HepG2 (cell line): ENCODE data around the gene THAP10. TPM values are rescaled to one million over a fixed set of nuclear protein-coding genes. Genes with fewer than 3 reads are reported as not detected.

Experiments
- BCL6 ChIP-seq: IDR thresholded peaks from 2 replicates; pipeline ENCODE4 v1.6.1; 2016; ENCODE audit warnings: missing genetic modification reagents, missing compliant biosample characterization
- BORCS8-MEF2B ChIP-seq: sonication (generic); formaldehyde crosslinking; IDR thresholded peaks from 2 replicates; pipeline ENCODE4 v1.8.0; 2022; ENCODE audit warnings: mild to moderate bottlenecking, missing genetic modification reagents
- GABPB1 ChIP-seq: IDR thresholded peaks from 2 replicates; pipeline ENCODE4 v1.6.1; 2016; ENCODE audit warnings: mild to moderate bottlenecking, missing genetic modification reagents, moderate library complexity, missing compliant biosample characterization
- HNF4A ChIP-seq: sonication (generic); formaldehyde crosslinking; IDR thresholded peaks from 2 replicates; pipeline ENCODE4 v1.4.0; 2020; ENCODE audit warnings: missing genetic modification reagents
- KLF16 ChIP-seq, 2 experiments: sonication (generic) in 1 of 2; formaldehyde crosslinking in 1 of 2; IDR thresholded peaks; 2 replicates each; pipeline versions ENCODE4 v1.6.1 to v1.8.0; 2016 to 2023; ENCODE audit warnings: missing genetic modification reagents in 2 of 2, missing compliant biosample characterization in 1 of 2
- MED1 ChIP-seq: sonication (generic); formaldehyde crosslinking; IDR thresholded peaks from 2 replicates; pipeline ENCODE4 v1.4.0; 2020; ENCODE audit warnings: missing genetic modification reagents
- SMARCC2 ChIP-seq: fragments of 450-650 bp; IDR thresholded peaks from 2 replicates; pipeline ENCODE4 v1.6.1; 2017; ENCODE audit warnings: antibody characterized with exemption, mild to moderate bottlenecking
- ZFX ChIP-seq: sonication (generic); formaldehyde crosslinking; IDR thresholded peaks from 2 replicates; pipeline ENCODE4 v1.4.0; 2020; ENCODE audit warnings: mild to moderate bottlenecking, low read depth, missing genetic modification reagents, moderate library complexity
- ZNF496 ChIP-seq: sonication (generic); formaldehyde crosslinking; IDR thresholded peaks from 2 replicates; pipeline ENCODE4 v1.8.1; 2023; ENCODE audit warnings: mild to moderate bottlenecking, moderate library complexity, missing genetic modification reagents; ENCODE audit not compliant: insufficient replicate concordance
- ZNF614 ChIP-seq: IDR thresholded peaks from 2 replicates; pipeline ENCODE4 v1.6.1; 2018; ENCODE audit warnings: missing biosample characterization, missing genetic modification reagents, inconsistent platforms, borderline replicate concordance
- polyA plus RNA-seq, 8 experiments: library from polyadenylated mRNA; depleted of rRNA in 3 of 8; stranded (reverse) in 7 of 8; unstranded in 1 of 8; fragments of >200 nt; fragmentation: Illumina TruSeq in 4 of 8; extraction: Trizol in 4 of 8; gene quantifications; 2 replicates each; pipeline versions ENCODE4 v1.2.1 to v1.2.3, GENCODE V29; 2011 to 2016; ENCODE audit warnings: low read depth in 4 of 8, missing spikeins in 1 of 8, mixed read lengths in 1 of 8; ENCODE audit not compliant: insufficient read depth in 1 of 8
- total RNA-seq, 5 experiments: library from RNA; depleted of rRNA; stranded (reverse); fragments of >200 nt; fragmentation: Illumina TruSeq; extraction: Trizol; gene quantifications; 2 replicates each; pipeline ENCODE4 v1.2.3, GENCODE V29; 2016; ENCODE audit warnings: low read depth in 1 of 5
- TF ChIP-seq, protein P1 (sequence below): IDR thresholded peaks from 2 replicates; pipeline ENCODE4 v1.4.0; 2020; ENCODE audit warnings: mild to moderate bottlenecking, missing genetic modification reagents
- TF ChIP-seq, protein P2 (sequence below): IDR thresholded peaks from 2 replicates; pipeline ENCODE4 v1.6.1; 2016; ENCODE audit warnings: missing compliant biosample characterization, missing genetic modification reagents, borderline replicate concordance
- TF ChIP-seq, protein P3 (sequence below): sonication (generic); formaldehyde crosslinking; IDR thresholded peaks from 2 replicates; pipeline ENCODE4 v1.4.0; 2020; ENCODE audit warnings: mild to moderate bottlenecking, missing genetic modification reagents
- TF ChIP-seq, protein P4 (sequence below): sonication (generic); formaldehyde crosslinking; conservative IDR thresholded peaks from 2 replicates; pipeline ENCODE4 v1.8.0; 2022; ENCODE audit warnings: mild to moderate bottlenecking, moderate library complexity, missing genetic modification reagents
- TF ChIP-seq, protein P5 (sequence below): sonication (generic); formaldehyde crosslinking; IDR thresholded peaks from 2 replicates; pipeline ENCODE4 v1.4.0; 2020; ENCODE audit warnings: missing genetic modification reagents
- TF ChIP-seq, protein P6 (sequence below): sonication (generic); formaldehyde crosslinking; IDR thresholded peaks from 2 replicates; pipeline ENCODE4 v1.4.0; 2020; ENCODE audit warnings: missing genetic modification reagents

The THAP10 gene
- total and polyA plus RNA-seq, 2 of the 13 experiments (the other 11 are each of a cell fraction or from before 2014, with no cell fraction given): 0.64 to 0.69 TPM

DNA sequence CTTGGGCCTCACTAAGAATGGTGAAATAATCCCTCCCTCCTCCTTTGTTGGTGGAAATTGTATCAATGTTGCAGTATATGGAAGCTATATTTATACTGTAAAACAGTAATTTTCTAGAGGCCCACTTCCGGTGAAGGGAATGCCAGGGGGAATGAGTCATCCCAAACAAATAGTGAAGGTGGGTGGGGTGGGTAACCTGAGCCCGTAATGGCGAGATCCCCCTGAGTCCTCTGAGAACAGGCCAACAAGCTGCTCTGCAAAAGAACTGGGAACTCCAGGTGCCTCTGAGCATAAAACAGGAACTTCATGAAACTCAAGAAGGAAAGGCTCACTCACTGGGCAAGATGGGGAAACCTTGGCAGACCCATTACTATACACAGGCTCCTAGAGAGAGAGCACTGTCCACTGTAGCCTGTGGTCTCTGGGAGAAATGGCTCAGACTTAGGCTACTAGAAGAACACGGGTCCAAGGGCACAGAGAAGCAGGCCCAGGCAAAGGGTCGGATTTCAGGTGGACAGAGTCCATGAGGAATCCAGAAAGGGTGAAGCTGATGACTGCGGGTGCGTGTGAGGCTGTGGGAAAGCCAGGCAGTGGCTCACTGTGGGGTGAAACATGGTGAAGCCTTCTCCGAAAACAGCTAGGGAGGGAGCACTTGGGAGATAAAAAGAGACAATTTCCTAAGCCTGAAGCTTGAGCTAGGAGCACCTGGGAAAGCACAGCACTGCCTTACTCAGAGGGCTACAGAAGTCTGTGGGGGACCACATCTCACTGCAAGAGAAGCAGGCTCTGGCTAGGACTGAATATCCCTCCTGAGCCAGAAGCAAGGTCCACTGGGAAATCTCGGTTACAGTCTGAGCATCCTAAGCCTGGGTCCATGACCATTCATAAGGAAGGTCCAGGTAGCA, 58.1 kb downstream of the THAP10 start (continued):
- TF ChIP-seq, protein P1, sequence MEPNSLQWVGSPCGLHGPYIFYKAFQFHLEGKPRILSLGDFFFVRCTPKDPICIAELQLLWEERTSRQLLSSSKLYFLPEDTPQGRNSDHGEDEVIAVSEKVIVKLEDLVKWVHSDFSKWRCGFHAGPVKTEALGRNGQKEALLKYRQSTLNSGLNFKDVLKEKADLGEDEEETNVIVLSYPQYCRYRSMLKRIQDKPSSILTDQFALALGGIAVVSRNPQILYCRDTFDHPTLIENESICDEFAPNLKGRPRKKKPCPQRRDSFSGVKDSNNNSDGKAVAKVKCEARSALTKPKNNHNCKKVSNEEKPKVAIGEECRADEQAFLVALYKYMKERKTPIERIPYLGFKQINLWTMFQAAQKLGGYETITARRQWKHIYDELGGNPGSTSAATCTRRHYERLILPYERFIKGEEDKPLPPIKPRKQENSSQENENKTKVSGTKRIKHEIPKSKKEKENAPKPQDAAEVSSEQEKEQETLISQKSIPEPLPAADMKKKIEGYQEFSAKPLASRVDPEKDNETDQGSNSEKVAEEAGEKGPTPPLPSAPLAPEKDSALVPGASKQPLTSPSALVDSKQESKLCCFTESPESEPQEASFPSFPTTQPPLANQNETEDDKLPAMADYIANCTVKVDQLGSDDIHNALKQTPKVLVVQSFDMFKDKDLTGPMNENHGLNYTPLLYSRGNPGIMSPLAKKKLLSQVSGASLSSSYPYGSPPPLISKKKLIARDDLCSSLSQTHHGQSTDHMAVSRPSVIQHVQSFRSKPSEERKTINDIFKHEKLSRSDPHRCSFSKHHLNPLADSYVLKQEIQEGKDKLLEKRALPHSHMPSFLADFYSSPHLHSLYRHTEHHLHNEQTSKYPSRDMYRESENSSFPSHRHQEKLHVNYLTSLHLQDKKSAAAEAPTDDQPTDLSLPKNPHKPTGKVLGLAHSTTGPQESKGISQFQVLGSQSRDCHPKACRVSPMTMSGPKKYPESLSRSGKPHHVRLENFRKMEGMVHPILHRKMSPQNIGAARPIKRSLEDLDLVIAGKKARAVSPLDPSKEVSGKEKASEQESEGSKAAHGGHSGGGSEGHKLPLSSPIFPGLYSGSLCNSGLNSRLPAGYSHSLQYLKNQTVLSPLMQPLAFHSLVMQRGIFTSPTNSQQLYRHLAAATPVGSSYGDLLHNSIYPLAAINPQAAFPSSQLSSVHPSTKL (CRISPR knock-in tag): peak; percentile 62; the same call in 1 of the 2 replicates
- TF ChIP-seq, protein P2, sequence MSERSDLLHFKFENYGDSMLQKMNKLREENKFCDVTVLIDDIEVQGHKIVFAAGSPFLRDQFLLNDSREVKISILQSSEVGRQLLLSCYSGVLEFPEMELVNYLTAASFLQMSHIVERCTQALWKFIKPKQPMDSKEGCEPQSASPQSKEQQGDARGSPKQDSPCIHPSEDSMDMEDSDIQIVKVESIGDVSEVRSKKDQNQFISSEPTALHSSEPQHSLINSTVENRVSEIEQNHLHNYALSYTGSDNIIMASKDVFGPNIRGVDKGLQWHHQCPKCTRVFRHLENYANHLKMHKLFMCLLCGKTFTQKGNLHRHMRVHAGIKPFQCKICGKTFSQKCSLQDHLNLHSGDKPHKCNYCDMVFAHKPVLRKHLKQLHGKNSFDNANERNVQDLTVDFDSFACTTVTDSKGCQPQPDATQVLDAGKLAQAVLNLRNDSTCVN: peak; percentile 88
- TF ChIP-seq BCL6 (CRISPR knock-in tag): no peak
- TF ChIP-seq HNF4A: peak; percentile 42; the same call in 1 of the 2 replicates
- TF ChIP-seq ZNF496 (CRISPR knock-in tag): no peak
- TF ChIP-seq MED1 (CRISPR knock-in tag): no peak
- no peak for TF ChIP-seq SMARCC2
- TF ChIP-seq, protein P3, sequence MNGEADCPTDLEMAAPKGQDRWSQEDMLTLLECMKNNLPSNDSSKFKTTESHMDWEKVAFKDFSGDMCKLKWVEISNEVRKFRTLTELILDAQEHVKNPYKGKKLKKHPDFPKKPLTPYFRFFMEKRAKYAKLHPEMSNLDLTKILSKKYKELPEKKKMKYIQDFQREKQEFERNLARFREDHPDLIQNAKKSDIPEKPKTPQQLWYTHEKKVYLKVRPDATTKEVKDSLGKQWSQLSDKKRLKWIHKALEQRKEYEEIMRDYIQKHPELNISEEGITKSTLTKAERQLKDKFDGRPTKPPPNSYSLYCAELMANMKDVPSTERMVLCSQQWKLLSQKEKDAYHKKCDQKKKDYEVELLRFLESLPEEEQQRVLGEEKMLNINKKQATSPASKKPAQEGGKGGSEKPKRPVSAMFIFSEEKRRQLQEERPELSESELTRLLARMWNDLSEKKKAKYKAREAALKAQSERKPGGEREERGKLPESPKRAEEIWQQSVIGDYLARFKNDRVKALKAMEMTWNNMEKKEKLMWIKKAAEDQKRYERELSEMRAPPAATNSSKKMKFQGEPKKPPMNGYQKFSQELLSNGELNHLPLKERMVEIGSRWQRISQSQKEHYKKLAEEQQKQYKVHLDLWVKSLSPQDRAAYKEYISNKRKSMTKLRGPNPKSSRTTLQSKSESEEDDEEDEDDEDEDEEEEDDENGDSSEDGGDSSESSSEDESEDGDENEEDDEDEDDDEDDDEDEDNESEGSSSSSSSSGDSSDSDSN (CRISPR knock-in tag): no peak
- no peak for TF ChIP-seq BORCS8-MEF2B (CRISPR knock-in tag)
- TF ChIP-seq KLF16 (CRISPR knock-in tag; IDR thresholded peaks at IDR 0.05): 0 out of 4 replicates have a peak, but pooled peaks of 1 of the 2 experiments have one; percentile 28
- TF ChIP-seq, protein P4, sequence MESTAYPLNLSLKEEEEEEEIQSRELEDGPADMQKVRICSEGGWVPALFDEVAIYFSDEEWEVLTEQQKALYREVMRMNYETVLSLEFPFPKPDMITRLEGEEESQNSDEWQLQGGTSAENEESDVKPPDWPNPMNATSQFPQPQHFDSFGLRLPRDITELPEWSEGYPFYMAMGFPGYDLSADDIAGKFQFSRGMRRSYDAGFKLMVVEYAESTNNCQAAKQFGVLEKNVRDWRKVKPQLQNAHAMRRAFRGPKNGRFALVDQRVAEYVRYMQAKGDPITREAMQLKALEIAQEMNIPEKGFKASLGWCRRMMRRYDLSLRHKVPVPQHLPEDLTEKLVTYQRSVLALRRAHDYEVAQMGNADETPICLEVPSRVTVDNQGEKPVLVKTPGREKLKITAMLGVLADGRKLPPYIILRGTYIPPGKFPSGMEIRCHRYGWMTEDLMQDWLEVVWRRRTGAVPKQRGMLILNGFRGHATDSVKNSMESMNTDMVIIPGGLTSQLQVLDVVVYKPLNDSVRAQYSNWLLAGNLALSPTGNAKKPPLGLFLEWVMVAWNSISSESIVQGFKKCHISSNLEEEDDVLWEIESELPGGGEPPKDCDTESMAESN (CRISPR knock-in tag): no peak
- TF ChIP-seq ZNF614 (CRISPR knock-in tag): no peak
- TF ChIP-seq, protein P5, sequence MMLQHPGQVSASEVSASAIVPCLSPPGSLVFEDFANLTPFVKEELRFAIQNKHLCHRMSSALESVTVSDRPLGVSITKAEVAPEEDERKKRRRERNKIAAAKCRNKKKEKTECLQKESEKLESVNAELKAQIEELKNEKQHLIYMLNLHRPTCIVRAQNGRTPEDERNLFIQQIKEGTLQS (CRISPR knock-in tag): peak; percentile 82
- peak; percentile 63; the same call in 1 of the 2 replicates for TF ChIP-seq GABPB1
- TF ChIP-seq, protein P6, sequence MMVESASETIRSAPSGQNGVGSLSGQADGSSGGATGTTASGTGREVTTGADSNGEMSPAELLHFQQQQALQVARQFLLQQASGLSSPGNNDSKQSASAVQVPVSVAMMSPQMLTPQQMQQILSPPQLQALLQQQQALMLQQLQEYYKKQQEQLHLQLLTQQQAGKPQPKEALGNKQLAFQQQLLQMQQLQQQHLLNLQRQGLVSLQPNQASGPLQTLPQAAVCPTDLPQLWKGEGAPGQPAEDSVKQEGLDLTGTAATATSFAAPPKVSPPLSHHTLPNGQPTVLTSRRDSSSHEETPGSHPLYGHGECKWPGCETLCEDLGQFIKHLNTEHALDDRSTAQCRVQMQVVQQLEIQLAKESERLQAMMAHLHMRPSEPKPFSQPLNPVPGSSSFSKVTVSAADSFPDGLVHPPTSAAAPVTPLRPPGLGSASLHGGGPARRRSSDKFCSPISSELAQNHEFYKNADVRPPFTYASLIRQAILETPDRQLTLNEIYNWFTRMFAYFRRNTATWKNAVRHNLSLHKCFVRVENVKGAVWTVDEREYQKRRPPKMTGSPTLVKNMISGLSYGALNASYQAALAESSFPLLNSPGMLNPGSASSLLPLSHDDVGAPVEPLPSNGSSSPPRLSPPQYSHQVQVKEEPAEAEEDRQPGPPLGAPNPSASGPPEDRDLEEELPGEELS (CRISPR knock-in tag): no peak
- TF ChIP-seq ZFX: peak; percentile 54; the same call in 1 of the 2 replicates
